Activated CD4-positive, alpha-beta T cell treated with anti-CD3 and anti-CD28 coated beads for 4 hours (primary cell): ENCODE results near the gene CYYR1.

Experiments used
- DNase-seq, 2 donors: peaks; one replicate each; pipeline ENCODE4 v3.0.0-alpha.2; 2020

CYYR1 gene

GRCh38 chr21:26550326-26550725 is 22.8 kb downstream of the CYYR1 start:
- DNase-seq, result no peak

GRCh38 chr21:26546446-26547097 is 26.5 kb downstream of the CYYR1 start:
- DNase-seq, result no peak

- DNase-seq, result no peak
These were observed 28.8 kb downstream of the CYYR1 start for GRCh38 chr21:26544201-26544775.

- no peak for DNase-seq
These were observed 32.4 kb downstream of the CYYR1 start for GRCh38 chr21:26540651-26541050.

- DNase-seq, result no peak
These were observed 33.5 kb downstream of the CYYR1 start for GRCh38 chr21:26539566-26539965.

GRCh38 chr21:26534517-26534916 is 38.6 kb downstream of the CYYR1 start:
- DNase-seq, result no peak

- no peak for DNase-seq
These were observed 40.9 kb downstream of the CYYR1 start for GRCh38 chr21:26532208-26532607.

- no peak for DNase-seq
These were observed 43.6 kb downstream of the CYYR1 start for GRCh38 chr21:26529526-26529925.

- DNase-seq, result no peak
These were observed 44.2 kb downstream of the CYYR1 start for GRCh38 chr21:26528882-26529281.

- no peak for DNase-seq
These were observed 50.4 kb downstream of the CYYR1 start for GRCh38 chr21:26522704-26523103.

- no peak for DNase-seq
These were observed 53.9 kb downstream of the CYYR1 start for GRCh38 chr21:26519142-26519541.

- DNase-seq, result no peak
These were observed 57.8 kb downstream of the CYYR1 start for GRCh38 chr21:26515257-26515656.

GRCh38 chr21:26513212-26513611 is 59.9 kb downstream of the CYYR1 start:
- no peak for DNase-seq

GRCh38 chr21:26512664-26513063 is 60.4 kb downstream of the CYYR1 start:
- DNase-seq, result no peak

GRCh38 chr21:26508903-26509302 is 64.2 kb downstream of the CYYR1 start:
- no peak for DNase-seq

- DNase-seq, result no peak
These were observed 66.1 kb downstream of the CYYR1 start for GRCh38 chr21:26506956-26507355.

GRCh38 chr21:26505211-26505610 is 67.9 kb downstream of the CYYR1 start:
- no peak for DNase-seq

GRCh38 chr21:26503414-26503813 is 69.7 kb downstream of the CYYR1 start:
- DNase-seq, result no peak

GRCh38 chr21:26501495-26502021 is 71.5 kb downstream of the CYYR1 start:
- DNase-seq, result no peak

- no peak for DNase-seq
These were observed 73.6 kb downstream of the CYYR1 start for GRCh38 chr21:26499495-26499894.

GRCh38 chr21:26495283-26495849 is 77.7 kb downstream of the CYYR1 start:
- no peak for DNase-seq

GRCh38 chr21:26491663-26492062 is 81.4 kb downstream of the CYYR1 start:
- no peak for DNase-seq

GRCh38 chr21:26490771-26491170 is 82.3 kb downstream of the CYYR1 start:
- no peak for DNase-seq

GRCh38 chr21:26489781-26490180 is 83.3 kb downstream of the CYYR1 start:
- DNase-seq, result no peak
